Ishikawa (cell line): ENCODE data around the gene ZNF234.

Experiments used
- CEBPB ChIP-seq: IDR thresholded peaks from 2 replicates; pipeline ENCODE4 v1.6.1; 2012
- CREB1 ChIP-seq: IDR thresholded peaks from 2 replicates; pipeline ENCODE4 v1.6.1; 2012; ENCODE audit warnings: low read depth
- EGR1 ChIP-seq: IDR thresholded peaks from 2 replicates; pipeline ENCODE4 v1.6.1; 2012
- EP300 ChIP-seq: IDR thresholded peaks from 2 replicates; pipeline ENCODE4 v1.6.1; 2012; ENCODE audit warnings: borderline replicate concordance
- FOXM1 ChIP-seq: IDR thresholded peaks from 2 replicates; pipeline ENCODE4 v1.6.1; 2012; ENCODE audit warnings: low read depth, borderline replicate concordance
- NFIC ChIP-seq: IDR thresholded peaks from 2 replicates; pipeline ENCODE4 v1.6.1; 2012
- RAD21 ChIP-seq: IDR thresholded peaks from 2 replicates; pipeline ENCODE4 v1.6.1; 2012; ENCODE audit warnings: low read depth
- TAF1 ChIP-seq: IDR thresholded peaks from 2 replicates; pipeline ENCODE4 v1.6.1; 2012; ENCODE audit warnings: low read depth, mild to moderate bottlenecking
- TCF12 ChIP-seq: IDR thresholded peaks from 2 replicates; pipeline ENCODE4 v1.6.1; 2012; ENCODE audit warnings: low read depth
- TEAD4 ChIP-seq: IDR thresholded peaks from 2 replicates; pipeline ENCODE4 v1.6.1; 2012
- YY1 ChIP-seq: IDR thresholded peaks from 2 replicates; pipeline ENCODE4 v1.6.1; 2012; ENCODE audit warnings: low read depth
- ZBTB7A ChIP-seq: IDR thresholded peaks from 2 replicates; pipeline ENCODE4 v1.6.1; 2012; ENCODE audit warnings: low read depth
- TF ChIP-seq, protein P1 (sequence below): IDR thresholded peaks from 2 replicates; pipeline ENCODE4 v1.6.1; 2012
- TF ChIP-seq, protein P2 (sequence below): IDR thresholded peaks from 2 replicates; pipeline ENCODE4 v1.6.1; 2012
- TF ChIP-seq, protein P3 (sequence below): IDR thresholded peaks from 2 replicates; pipeline ENCODE4 v1.6.1; 2012; ENCODE audit warnings: low read depth, mild to moderate bottlenecking

The ZNF234 gene

DNA sequence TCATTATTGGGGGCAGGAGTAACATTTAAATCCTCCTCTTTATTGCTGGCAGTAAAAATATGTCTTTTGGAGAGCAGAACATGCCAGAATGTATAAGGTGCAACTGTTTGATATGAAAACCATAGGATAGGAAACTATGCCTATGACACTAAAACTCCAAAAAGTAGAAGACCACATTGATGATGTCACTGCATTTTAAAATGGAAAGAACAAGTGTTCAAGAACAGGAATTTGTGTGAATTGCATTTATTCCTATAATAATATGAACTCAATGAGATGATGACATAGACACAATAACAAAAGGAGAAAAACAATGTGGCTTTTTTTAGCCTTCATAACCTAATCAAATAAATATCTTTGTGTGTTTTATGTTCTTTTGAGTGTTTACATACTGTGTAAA is 31.9 kb upstream of the ZNF234 start:
- TF ChIP-seq ZBTB7A (no peak), CREB1 (no peak)

DNA sequence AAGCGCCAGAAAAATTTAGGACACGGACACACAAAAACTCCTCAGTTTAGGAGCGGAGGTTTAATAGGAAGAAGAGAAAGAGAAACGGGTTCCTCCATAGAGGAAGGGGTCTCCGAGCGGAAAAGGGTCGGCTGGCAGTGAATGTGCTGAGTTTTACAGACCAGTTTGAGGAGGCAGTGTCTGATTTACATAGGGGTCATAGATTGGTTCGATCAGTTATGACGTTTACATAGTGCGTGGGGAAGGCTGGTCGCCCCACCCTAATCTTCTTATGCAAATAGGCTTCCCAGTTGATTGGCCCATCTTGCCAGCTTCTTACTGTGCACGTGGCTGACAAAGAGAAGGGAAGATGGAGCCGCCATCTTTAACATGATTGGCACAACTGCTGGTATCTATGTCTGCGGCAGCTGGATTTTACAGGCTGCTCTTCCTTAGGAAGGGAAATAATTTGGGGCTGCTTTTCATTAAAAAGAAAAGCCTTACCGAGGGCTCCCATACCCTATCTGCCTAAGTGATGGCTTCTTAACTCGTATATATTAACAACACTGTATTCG is 29.4 kb upstream of the ZNF234 start:
- TF ChIP-seq, protein P1, sequence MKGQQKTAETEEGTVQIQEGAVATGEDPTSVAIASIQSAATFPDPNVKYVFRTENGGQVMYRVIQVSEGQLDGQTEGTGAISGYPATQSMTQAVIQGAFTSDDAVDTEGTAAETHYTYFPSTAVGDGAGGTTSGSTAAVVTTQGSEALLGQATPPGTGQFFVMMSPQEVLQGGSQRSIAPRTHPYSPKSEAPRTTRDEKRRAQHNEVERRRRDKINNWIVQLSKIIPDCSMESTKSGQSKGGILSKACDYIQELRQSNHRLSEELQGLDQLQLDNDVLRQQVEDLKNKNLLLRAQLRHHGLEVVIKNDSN = no peak
- no peak for TF ChIP-seq TAF1

DNA sequence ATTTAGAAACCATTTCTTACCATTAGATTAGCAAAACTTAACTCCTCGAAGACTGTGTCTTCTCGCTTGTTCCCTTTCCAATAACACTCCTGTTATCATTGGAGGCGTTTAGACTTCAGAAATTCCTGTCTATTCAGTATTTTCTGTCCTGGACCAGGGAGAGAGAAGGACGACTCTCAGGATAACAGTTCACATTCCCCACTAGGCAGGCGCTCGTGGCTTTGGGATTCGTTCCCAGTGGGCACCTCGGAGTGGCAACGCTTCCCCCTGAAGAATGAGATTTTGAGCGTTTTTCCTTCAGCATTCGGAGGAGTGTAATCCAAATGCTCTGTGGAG is 28.6 kb upstream of the ZNF234 start:
- TF ChIP-seq TAF1 (no peak), YY1 (no peak), CEBPB (no peak), FOXM1 (peak; percentile 8; the same call in 1 of the 2 replicates)

DNA sequence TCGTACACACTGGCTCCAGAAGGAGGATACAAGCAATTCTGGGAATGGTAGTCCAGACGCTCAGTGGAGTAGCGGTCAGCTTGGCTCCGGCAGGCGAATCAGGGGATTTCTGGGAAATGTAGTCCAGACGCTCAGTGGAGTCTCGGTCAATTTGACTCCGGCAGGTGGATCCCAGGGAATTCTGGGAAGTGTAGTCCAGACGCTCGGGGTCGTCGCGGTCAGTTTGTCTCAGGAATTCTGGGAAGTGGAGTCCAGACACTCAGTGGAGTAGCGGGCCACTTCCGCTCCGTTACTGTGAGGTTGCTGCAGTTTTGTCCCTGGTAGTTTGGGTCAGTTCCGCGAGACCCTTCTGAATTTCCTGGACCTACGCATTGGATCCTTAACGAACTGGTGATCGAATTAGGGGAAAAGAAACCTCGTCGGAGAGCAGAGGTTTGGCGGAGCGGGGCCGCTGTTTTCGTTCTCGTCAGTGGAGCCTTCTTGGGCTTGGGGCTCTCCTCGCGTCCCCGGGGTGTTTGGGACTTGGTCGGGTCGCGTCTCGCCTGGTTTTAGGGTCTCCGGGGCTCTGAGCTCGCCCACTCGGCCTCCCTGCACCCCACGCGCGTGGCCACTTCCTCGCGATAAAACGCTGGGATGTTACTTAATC is 28.1 kb upstream of the ZNF234 start, which contains the start of gene ZNF225:
Gene ZNF225 (plus strand): TSS at position 262 of the 646 bp plus-strand sequence. CDS start 2,429 bp downstream, outside the sequence.
- TF ChIP-seq ZBTB7A (no peak), TAF1 (no peak), TCF12 (peak; percentile 69), CREB1 (peak; percentile 53; the same call in 1 of the 2 replicates), EP300 (no peak), RAD21 (no peak), EGR1 (no peak), YY1 (peak; percentile 47; the same call in 1 of the 2 replicates), CEBPB (no peak), FOXM1 (no peak; the same call in 1 of the 2 replicates), NFIC (peak; percentile 64), TEAD4 (no peak)
- TF ChIP-seq, protein P1 = peak; percentile 47
- TF ChIP-seq, protein P2, sequence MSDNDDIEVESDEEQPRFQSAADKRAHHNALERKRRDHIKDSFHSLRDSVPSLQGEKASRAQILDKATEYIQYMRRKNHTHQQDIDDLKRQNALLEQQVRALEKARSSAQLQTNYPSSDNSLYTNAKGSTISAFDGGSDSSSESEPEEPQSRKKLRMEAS = no peak
- TF ChIP-seq, protein P3, sequence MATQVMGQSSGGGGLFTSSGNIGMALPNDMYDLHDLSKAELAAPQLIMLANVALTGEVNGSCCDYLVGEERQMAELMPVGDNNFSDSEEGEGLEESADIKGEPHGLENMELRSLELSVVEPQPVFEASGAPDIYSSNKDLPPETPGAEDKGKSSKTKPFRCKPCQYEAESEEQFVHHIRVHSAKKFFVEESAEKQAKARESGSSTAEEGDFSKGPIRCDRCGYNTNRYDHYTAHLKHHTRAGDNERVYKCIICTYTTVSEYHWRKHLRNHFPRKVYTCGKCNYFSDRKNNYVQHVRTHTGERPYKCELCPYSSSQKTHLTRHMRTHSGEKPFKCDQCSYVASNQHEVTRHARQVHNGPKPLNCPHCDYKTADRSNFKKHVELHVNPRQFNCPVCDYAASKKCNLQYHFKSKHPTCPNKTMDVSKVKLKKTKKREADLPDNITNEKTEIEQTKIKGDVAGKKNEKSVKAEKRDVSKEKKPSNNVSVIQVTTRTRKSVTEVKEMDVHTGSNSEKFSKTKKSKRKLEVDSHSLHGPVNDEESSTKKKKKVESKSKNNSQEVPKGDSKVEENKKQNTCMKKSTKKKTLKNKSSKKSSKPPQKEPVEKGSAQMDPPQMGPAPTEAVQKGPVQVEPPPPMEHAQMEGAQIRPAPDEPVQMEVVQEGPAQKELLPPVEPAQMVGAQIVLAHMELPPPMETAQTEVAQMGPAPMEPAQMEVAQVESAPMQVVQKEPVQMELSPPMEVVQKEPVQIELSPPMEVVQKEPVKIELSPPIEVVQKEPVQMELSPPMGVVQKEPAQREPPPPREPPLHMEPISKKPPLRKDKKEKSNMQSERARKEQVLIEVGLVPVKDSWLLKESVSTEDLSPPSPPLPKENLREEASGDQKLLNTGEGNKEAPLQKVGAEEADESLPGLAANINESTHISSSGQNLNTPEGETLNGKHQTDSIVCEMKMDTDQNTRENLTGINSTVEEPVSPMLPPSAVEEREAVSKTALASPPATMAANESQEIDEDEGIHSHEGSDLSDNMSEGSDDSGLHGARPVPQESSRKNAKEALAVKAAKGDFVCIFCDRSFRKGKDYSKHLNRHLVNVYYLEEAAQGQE = no peak

DNA sequence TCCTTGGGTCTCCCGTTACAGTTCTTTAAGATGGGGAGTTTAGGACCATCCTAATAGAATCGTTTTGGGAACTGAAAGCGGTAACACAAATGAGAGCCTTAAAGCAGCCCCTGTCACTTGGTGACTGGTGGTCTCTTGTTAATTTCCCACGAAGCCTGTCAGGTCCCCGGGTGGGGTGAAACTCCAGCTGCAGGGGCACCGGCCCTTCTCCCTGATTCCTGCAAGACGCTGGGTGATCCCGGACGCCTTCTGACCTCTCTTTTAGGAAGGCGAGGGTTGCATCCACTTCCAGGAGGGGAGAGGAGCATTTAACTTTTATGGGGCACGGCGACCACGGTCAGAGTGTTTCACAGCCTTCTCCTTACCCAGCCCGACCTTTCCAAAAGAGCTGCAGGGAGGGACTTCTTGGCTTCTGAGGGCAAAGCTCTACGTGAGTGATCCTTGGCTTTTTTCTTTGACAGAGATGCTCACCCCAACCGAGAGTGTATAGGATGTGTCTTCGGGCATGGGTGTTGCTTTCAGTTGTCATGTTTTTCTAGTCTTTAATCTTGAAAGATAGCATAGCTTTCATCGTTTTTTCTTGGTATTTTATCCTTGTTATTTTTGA is 27.5 kb upstream of the ZNF234 start:
- TF ChIP-seq, protein P1 = no peak
- TF ChIP-seq CEBPB = no peak
- no peak for TF ChIP-seq CREB1

DNA sequence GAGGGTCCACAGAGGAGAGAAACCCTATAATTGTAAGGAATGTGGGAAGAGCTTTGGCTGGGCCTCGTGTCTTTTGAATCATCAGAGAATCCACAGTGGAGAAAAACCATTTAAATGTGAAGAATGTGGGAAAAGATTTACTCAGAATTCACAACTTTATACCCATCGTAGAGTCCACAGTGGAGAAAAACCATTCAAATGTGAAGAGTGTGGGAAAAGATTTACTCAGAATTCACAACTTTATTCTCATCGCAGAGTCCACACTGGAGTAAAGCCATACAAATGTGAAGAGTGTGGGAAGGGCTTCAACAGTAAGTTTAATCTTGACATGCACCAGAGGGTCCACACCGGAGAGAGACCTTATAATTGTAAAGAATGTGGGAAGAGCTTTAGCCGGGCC is 9.4 kb upstream of the ZNF234 start:
- no peak for TF ChIP-seq YY1
- TF ChIP-seq, protein P3 = no peak
- TF ChIP-seq EP300 = no peak
- TF ChIP-seq, protein P1 = no peak
- no peak for TF ChIP-seq TEAD4
- TF ChIP-seq FOXM1 = no peak
- no peak for TF ChIP-seq EGR1
- no peak for TF ChIP-seq TAF1
- TF ChIP-seq CEBPB = no peak
- TF ChIP-seq NFIC = no peak
- TF ChIP-seq CREB1 = no peak
- TF ChIP-seq TCF12 = no peak
- TF ChIP-seq RAD21 = no peak
